Activated CD8-positive, alpha-beta memory T cell treated with anti-CD3 and anti-CD28 coated beads, Interleukin-2, amount 50 U/mL, for 1 hour (primary cell): ENCODE measurements around the gene RNF38.
"Not testable (repeated sequence)": the region's sequence is repeated elsewhere in the genome, so short reads cannot be mapped to it uniquely, and the experiment has no call there.

Experiments used
- DNase-seq: peaks from one replicate; pipeline ENCODE4 v3.0.0-alpha.2; 2020; ENCODE audit errors: extremely low read depth

RNF38 gene

DNA sequence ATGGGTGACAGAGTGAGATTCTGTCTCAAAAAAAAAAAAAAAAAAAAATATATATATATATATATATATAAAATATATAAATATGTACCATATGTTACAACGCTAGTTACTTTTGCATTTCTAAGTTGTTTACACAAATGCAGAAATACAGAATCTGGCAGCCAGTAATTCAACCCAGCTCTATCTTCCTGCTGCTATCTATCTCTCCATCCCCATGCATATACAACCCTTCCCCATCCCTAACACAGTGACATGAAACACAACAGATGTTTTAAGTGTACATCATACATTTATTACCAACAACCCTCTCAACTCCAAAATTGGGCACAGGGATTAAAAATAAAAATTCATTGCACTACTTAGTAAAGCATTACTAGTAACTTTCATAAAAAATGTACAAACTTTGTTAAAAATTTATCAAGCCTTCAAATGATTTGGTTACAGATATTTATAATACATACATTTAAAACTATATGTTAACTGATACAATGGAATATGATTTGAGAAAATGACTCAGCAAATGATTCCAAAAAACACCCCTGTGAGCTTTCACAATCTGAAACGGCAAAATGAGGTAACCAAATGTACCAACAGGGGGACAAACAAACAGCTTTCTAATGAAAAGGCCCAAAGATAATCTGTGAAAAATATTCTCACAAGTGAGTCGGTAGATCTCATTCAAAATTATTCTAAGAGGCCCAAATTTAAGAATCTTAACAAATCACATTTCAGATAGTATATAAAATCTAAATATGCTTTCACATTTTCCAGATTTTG lies 63.8 kb downstream of the RNF38 start:
- no peak for DNase-seq

GRCh38 chr9:36332006-36332405 lies 68.1 kb downstream of the RNF38 start:
- DNase-seq, result no peak

DNA sequence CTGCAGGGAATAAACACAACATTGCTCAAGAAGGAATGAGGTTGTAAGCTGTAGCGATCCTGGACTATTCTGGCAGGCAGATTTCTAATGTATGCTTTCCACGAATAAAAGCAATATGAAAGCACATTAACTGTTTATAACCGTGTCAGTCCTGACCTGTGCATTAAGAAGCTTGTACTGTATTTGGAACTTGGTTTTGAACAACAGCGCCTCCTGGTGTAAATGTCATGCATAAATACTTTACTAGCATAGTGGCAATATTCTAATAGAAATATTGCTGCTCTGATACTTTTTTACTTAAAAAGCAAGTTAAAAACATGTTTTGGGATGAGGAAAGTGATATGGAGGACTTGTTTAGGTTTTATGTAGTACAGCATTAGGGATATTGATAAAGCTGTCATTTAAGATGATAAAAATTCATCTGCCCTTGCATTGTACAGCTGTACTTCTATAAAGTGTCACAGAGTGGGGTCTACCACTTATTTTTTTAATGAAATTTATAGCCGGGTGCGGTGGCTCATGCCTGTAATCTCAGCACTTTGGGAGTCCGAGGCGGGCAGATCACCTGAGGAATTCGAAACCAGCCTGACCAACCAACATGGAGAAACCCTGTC lies 71.2 kb downstream of the RNF38 start:
- peak; percentile 2 for DNase-seq

DNA sequence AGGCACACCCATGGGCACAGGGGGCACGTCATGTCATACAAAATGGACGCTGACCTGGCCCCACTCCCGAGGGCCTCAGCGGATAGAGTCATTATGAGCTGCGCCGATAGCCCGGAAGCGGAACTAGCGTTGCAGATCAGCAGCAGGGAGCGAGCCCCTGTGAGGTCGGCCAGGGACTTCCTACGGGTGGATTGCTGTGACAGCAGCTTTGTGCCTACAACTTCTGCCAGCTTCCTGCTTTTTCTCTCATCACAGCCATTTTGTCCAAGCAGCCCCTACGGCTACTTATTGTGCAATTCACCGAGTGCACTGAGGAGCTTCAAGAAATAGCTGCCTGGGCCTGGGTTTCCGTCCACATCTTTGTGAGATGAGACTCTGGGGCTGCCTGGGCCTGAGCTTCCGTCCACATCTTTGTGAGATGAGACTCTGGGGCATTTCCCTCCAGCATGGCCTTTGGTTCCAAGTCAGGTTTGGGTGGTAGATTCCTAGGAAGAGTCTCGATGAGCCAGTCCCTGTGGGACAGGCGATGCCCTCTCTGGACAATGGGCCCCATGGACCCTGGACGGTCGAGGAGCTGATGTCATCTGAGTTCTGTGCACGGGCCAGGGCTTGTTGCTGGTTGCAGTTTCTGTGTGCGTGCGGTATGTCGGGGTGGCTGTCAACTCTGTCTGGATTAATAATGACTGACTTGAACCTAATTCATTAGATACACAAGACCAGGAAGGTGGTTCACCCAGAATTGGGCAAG lies 74.8 kb downstream of the RNF38 start:
- DNase-seq, result no peak

- DNase-seq, result no peak
Observed at GRCh38 chr9:36323926-36324325, 76.1 kb downstream of the RNF38 start.

DNA sequence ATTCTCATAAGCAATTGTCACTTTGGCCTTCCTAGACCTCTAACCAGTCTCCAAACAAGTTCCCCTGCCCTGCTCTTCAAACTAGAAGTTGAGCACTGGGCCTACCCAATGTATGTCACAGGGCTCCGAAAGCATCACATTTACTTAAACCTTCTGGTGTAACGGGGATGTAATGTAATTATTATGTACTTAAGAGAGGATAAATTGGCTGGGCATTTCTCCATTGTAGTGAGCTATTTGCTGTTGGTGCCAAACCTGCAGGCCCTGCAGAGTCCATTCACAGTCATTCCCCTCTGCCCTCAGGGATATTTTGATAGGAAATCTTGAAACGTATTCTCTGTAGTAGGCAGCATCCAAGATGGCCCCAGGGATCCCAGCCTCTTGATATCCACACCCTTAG lies 77.6 kb downstream of the RNF38 start:
- no peak for DNase-seq

DNA sequence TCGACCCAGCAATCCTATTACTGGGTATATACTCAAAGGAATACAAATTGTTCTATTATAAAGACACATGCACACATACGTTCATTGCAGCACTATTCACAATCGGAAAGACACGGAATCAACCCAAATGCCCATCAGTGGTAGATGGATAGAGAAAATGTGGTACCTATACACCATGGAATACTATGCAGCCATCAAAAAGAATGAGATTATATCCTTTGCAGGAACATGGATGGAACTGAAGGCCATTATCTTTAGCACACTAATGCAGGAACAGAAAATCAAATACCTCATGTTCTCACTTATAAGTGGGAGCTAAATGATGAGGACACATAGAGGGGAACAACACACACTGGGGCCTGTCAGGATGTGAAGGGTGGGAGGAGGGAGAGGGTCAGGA lies 78.2 kb downstream of the RNF38 start:
- DNase-seq, result not testable (repeated sequence)

GRCh38 chr9:36320466-36320865 lies 79.6 kb downstream of the RNF38 start:
- DNase-seq, result no peak

- no peak for DNase-seq
Observed at GRCh38 chr9:36319806-36320205, 80.3 kb downstream of the RNF38 start.

GRCh38 chr9:36319183-36319582 lies 80.9 kb downstream of the RNF38 start:
- DNase-seq, result no peak

- no peak for DNase-seq
Observed at GRCh38 chr9:36318212-36318802, 81.8 kb downstream of the RNF38 start.

- DNase-seq, result no peak
Observed at GRCh38 chr9:36317766-36318165, 82.3 kb downstream of the RNF38 start.

DNA sequence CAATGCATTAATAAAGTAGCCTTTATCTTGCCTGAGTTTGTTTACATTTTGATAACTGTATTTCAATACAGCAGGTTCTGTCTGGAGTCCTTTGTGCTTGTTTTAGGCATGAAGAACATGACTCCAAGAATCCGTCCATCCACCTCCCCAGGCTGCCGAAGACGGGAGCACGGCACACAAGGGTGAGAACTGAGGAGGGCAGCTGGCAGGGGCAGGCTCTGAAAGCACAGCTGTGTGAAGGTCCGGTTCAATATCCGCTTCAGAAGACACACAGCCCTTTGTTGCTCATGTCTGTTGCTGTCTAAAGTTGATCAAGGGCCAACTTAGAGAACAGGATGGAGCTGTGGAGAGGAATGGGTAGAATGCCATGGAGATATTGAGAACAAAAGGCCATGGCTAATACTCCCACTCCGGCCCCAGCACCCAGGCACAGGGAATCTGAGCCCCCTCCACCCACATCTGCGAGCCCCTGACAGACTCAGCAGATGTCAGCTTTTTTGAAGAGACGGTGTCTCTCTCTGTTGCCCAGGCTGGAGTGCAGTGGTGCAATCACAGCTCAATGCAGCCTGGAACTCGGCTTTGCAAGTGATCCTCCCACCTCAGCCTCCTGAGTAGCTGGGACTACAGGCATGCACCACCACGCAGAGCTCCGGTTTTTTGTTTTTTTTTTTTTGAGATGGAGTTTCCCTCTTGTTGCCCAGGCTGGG lies 83.3 kb downstream of the RNF38 start:
- no peak for DNase-seq

- no peak for DNase-seq
Observed at GRCh38 chr9:36316049-36316448, 84.0 kb downstream of the RNF38 start.

GRCh38 chr9:36315283-36315682 lies 84.8 kb downstream of the RNF38 start:
- no peak for DNase-seq

- no peak for DNase-seq
Observed at GRCh38 chr9:36314740-36315139, 85.3 kb downstream of the RNF38 start.

DNA sequence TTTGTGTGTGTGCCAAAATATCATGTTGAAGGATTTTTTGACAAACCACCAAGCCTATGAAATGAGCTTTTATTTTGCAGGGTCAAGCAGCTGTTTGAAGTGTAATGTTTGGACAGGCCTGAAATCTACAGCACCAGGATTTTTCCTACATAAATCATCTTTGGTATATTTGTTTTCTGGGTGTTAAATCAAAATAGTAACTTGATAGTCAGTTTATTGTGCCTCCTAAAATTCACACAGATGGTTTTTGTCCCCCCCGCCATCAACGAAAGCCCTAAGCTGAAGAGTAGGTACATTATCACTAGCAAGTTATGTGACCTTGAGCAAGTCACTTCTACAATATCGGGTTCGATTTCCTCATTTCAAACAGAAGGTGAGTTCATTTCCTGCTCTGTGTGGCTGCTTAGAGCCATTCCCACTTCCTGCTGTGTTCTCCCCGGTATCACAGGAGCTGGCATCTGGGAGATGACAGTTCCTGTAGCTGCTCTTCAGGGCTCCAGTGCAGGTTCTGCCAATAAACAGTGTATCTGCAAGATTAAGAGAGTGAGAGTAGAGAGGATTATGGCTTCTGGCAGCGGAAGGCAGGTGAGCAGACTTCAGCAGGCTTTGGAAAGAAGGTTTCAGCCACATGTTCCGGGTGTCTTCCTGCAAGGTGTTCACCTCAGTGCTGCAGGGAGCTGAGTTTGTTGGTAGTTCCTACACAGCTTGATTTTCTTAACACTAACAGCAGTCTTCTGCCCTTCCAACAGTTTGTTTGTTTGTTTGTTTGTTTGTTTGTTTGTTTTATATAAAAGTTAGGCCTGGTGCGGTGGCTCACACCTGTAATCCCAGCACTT lies 93.4 kb downstream of the RNF38 start:
- DNase-seq, result no peak

DNA sequence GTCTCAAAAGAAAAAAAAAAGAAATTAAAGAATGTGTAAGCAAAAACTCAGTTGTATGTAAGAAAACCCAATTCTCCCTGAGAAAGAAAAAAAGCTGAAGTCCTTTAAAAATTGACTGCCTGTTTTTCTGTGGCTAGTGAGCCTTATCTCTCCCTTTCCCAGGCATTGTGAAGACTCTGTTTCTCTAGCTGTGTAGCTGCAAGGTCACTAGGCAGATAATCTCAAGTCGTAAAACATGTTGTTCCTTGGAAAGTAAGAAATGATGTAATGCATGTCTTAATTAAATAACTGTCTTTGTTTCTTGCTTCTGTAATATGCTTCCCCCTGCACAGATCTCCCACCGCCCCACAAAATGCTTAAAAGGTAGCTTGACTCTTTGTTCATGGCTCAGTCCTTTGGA lies 95.7 kb downstream of the RNF38 start:
- DNase-seq, result not testable (repeated sequence)

- DNase-seq, result no peak
Observed at GRCh38 chr9:36301227-36301626, 98.8 kb downstream of the RNF38 start.

DNA sequence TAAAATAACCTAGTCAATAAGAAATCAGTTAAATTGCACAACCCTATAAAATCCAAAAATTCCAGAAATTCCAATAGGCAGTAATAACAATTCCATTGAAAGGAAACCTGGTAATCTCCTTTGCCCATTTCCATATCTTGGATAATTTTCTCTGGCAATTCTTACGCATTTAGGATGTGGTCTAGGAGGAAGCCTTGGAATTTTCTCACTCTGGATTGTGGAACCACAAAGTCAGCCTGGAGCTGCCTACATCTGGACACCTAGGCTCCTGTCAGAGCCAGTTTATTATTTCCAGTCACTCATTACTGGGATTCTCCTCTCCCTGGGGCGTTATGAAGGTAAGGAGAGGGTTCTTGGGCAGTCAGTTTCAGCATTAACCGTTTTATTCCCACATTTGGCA lies 101.5 kb downstream of the RNF38 start:
- no peak for DNase-seq

GRCh38 chr9:36297798-36298197 lies 102.3 kb downstream of the RNF38 start:
- no peak for DNase-seq
